ENCODE data around the gene LONRF2.

LONRF2 gene

DNA sequence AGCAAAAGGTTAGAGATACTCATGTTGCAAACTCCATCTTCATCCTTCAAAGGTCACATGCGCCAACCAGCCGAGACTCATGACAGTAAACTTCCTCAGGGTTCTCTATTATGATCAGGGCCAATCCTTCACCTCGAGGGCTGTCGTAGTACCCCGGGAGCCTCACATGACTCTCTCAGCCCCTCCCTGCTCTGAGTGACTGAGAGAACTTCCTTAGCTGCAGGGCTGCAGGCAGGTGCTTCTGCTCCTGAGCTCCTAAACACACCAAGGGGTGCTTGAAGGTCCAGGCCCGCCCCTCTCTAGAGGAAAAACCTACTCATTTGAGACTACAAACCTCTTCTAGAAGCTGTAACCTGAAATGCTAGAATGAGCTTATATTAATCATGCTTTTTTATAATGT, 48.2 kb downstream of the LONRF2 start:
- Histone ChIP-seq H3K27ac (no peak overlapping the region), H3K4me1 (no peaks in the 10 kb centered on the region), H3K79me2 (no peaks in the 10 kb centered on the region), H3K4me3 (ENCODE audit: low read depth, low read length) (no peak overlapping the region), H3K9ac (no peak overlapping the region), H3K36me3 (ENCODE audit: control insufficient read depth, insufficient read depth, low read length) (no peaks in the 10 kb centered on the region), H3K9me3 (ENCODE audit: control insufficient read depth, low read length) (no peaks in the 10 kb centered on the region), H2AFZ (no peak overlapping the region), H3K4me2 (ENCODE audit: low read length) (no peak overlapping the region), H3K27me3 (ENCODE audit: control insufficient read depth, insufficient read depth, low read length) (no peaks in the 10 kb centered on the region)
- TF ChIP-seq, protein P1, sequence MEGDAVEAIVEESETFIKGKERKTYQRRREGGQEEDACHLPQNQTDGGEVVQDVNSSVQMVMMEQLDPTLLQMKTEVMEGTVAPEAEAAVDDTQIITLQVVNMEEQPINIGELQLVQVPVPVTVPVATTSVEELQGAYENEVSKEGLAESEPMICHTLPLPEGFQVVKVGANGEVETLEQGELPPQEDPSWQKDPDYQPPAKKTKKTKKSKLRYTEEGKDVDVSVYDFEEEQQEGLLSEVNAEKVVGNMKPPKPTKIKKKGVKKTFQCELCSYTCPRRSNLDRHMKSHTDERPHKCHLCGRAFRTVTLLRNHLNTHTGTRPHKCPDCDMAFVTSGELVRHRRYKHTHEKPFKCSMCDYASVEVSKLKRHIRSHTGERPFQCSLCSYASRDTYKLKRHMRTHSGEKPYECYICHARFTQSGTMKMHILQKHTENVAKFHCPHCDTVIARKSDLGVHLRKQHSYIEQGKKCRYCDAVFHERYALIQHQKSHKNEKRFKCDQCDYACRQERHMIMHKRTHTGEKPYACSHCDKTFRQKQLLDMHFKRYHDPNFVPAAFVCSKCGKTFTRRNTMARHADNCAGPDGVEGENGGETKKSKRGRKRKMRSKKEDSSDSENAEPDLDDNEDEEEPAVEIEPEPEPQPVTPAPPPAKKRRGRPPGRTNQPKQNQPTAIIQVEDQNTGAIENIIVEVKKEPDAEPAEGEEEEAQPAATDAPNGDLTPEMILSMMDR (IDR thresholded peaks at IDR 0.05): no peak

DNA sequence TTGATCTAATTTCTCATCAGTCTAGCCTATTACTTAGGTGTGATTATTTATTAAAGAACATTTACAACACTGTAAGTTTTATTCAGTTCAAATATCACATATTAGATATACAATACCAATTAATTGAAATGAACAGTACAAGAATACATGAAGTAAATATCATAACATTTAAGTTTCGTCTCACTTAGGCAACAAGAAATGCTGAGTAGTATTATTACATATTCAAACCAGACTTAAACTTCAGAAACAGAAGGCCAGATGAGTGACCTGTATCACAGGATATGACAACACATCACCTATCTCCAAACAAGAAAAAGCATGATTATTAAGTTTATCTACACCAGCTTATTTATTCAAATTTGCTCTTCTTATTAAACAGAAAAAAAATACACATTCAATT, 48.9 kb downstream of the LONRF2 start:
- TF ChIP-seq, protein P1 (IDR thresholded peaks at IDR 0.05): no peak
- no peak overlapping the region for H3K27ac ChIP-seq
- H3K79me2 ChIP-seq: no peaks in the 10 kb centered on the region
- H2AFZ ChIP-seq: no peak overlapping the region
- no peaks in the 10 kb centered on the region for H3K4me1 ChIP-seq
- H3K27me3 ChIP-seq (ENCODE audit: control insufficient read depth, insufficient read depth, low read length): no peaks in the 10 kb centered on the region
- H3K4me2 ChIP-seq (ENCODE audit: low read length): no peak overlapping the region
- no peak overlapping the region for H3K9ac ChIP-seq
- H3K36me3 ChIP-seq (ENCODE audit: control insufficient read depth, insufficient read depth, low read length): no peaks in the 10 kb centered on the region
- no peak overlapping the region for H3K4me3 ChIP-seq (ENCODE audit: low read depth, low read length)
- no peaks in the 10 kb centered on the region for H3K9me3 ChIP-seq (ENCODE audit: control insufficient read depth, low read length)

DNA sequence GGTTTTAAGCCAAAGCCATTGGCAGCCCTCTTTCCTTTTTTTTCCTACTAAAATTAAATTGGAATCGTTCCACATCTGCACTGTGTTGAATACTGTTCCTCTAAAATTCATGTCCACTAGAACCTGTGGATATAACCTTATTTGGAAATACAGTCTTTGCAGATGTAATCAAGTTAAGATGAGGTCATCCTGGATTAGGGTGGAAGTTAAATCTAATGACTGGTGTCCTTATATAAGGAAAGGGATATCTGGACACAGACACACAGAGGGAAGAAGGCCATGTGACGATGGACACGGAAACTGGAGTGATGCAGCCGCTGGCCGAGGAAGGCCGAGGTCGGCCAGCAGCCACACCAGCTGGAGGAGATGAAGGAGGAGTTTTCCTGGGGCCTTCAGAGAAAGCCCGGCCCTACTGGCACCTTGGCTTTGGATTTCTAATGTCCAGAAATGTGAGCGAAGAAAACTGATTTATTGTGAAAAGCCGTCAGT, 49.4 kb downstream of the LONRF2 start:
- TF ChIP-seq, protein P1 (IDR thresholded peaks at IDR 0.05): no peak
- no peak overlapping the region for H3K9ac ChIP-seq
- H3K4me2 ChIP-seq (ENCODE audit: low read length): no peak overlapping the region
- no peaks in the 10 kb centered on the region for H3K36me3 ChIP-seq (ENCODE audit: control insufficient read depth, insufficient read depth, low read length)
- H3K27ac ChIP-seq: no peak overlapping the region
- no peaks in the 10 kb centered on the region for H3K4me1 ChIP-seq
- H3K79me2 ChIP-seq: no peaks in the 10 kb centered on the region
- H2AFZ ChIP-seq: no peak overlapping the region
- no peaks in the 10 kb centered on the region for H3K27me3 ChIP-seq (ENCODE audit: control insufficient read depth, insufficient read depth, low read length)
- no peak overlapping the region for H3K4me3 ChIP-seq (ENCODE audit: low read depth, low read length)
- H3K9me3 ChIP-seq (ENCODE audit: control insufficient read depth, low read length): no peaks in the 10 kb centered on the region

DNA sequence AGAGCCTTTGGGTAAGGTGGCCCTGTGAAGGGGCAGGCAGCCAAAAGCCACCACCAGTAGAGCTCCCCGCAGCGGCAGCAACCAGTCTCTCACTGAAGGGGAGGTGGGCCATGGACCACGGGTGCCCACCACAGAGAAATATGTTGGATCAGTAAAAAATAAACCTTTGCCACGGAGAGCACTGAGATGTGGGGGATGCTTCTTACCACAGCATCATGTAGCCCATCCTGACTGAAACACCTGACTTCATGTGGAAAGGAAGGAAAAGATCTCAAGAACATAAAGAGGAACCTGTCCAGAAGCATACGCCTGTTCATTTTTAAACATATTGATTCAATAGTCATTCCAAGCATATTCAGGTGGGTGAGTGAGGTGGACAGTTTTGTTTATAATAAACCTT, 51.1 kb downstream of the LONRF2 start:
- Histone ChIP-seq H3K9ac (no peak overlapping the region), H3K4me2 (ENCODE audit: low read length) (no peak overlapping the region), H3K27ac (no peak overlapping the region), H3K36me3 (ENCODE audit: control insufficient read depth, insufficient read depth, low read length) (no peaks in the 10 kb centered on the region), H3K27me3 (ENCODE audit: control insufficient read depth, insufficient read depth, low read length) (no peaks in the 10 kb centered on the region), H3K4me3 (ENCODE audit: low read depth, low read length) (no peak overlapping the region), H3K4me1 (no peaks in the 10 kb centered on the region), H3K9me3 (ENCODE audit: control insufficient read depth, low read length) (no peaks in the 10 kb centered on the region), H3K79me2 (no peaks in the 10 kb centered on the region), H2AFZ (no peak overlapping the region)
- TF ChIP-seq, protein P1 (IDR thresholded peaks at IDR 0.05): no peak

DNA sequence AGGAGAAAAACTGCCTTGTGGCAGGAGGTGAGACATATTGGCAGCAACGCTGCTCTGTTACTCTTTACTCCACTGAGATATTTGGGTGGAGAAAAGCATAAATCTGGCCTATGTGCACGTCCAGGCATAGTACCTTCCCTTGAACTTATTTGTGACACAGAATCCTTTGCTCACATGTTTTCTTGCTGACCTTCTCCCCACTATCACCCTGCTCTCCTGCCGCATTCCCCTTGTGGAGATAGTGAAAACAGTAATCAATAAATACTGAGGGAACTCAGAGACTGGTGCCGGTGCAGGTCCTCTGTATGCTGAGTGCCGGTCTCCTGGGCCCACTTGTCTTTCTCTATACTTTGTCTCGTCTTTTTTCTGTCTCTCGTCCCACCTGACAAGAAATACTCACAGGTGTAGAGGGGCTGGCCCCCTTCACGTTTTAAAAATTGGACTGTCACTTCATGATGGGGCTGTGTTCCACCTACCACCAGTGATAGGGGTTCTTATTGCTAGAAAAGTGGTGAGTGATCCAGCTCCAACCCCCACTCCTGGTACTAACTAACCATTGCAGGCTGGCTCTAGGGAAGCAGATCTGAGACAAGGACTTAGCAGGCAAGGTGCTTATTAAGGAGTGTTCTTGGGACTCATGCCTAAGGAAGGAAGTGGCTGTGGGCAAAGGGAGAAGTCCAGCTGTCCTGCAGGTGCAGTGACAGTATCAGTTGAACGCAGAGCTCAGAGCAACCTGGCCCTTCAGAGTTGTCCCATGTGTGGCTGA, 51.7 kb downstream of the LONRF2 start:
- no peak overlapping the region for H3K4me2 ChIP-seq (ENCODE audit: low read length)
- no peak overlapping the region for H3K27ac ChIP-seq
- no peak overlapping the region for H3K9ac ChIP-seq
- no peaks in the 10 kb centered on the region for H3K4me1 ChIP-seq
- H3K79me2 ChIP-seq: no peaks in the 10 kb centered on the region
- TF ChIP-seq, protein P1 (IDR thresholded peaks at IDR 0.05): no peak
- H3K36me3 ChIP-seq (ENCODE audit: control insufficient read depth, insufficient read depth, low read length): no peaks in the 10 kb centered on the region
- H3K9me3 ChIP-seq (ENCODE audit: control insufficient read depth, low read length): no peaks in the 10 kb centered on the region
- H3K27me3 ChIP-seq (ENCODE audit: control insufficient read depth, insufficient read depth, low read length): no peaks in the 10 kb centered on the region
- no peak overlapping the region for H3K4me3 ChIP-seq (ENCODE audit: low read depth, low read length)
- no peak overlapping the region for H2AFZ ChIP-seq
